Measurements from ENCODE around the gene HMGCR.

DNA sequence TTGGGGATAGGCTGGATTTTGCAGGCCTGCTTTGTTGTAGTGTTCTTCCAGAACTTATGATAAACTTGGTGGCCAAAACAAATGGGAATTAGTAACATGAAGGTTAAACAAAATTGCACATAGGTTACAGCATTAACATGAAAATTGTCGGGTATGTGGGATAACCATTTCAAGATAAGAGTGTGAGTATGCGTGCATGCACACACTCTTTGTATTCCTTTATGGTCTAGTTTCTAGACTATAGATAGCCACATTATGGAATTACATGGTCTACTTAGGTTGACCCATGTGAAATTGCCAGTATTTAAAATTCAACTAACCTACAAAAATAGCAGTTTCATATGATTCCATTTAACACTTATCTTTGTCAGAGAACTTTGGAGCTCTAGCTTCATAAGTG lies 1.4 kb downstream of the HMGCR start:
- TF ChIP-seq CTCF (conservative IDR thresholded peaks at IDR 0.05; ENCODE audit: low read depth in 2 of 2) (no peak), EZH2 (IDR thresholded peaks at IDR 0.05; ENCODE audit: low read depth, unreplicated experiment) (no peak), ZNF331 (CRISPR knock-in tag; IDR thresholded peaks at IDR 0.05; ENCODE audit: low read depth) (no peak)
- TF ChIP-seq, protein P1, sequence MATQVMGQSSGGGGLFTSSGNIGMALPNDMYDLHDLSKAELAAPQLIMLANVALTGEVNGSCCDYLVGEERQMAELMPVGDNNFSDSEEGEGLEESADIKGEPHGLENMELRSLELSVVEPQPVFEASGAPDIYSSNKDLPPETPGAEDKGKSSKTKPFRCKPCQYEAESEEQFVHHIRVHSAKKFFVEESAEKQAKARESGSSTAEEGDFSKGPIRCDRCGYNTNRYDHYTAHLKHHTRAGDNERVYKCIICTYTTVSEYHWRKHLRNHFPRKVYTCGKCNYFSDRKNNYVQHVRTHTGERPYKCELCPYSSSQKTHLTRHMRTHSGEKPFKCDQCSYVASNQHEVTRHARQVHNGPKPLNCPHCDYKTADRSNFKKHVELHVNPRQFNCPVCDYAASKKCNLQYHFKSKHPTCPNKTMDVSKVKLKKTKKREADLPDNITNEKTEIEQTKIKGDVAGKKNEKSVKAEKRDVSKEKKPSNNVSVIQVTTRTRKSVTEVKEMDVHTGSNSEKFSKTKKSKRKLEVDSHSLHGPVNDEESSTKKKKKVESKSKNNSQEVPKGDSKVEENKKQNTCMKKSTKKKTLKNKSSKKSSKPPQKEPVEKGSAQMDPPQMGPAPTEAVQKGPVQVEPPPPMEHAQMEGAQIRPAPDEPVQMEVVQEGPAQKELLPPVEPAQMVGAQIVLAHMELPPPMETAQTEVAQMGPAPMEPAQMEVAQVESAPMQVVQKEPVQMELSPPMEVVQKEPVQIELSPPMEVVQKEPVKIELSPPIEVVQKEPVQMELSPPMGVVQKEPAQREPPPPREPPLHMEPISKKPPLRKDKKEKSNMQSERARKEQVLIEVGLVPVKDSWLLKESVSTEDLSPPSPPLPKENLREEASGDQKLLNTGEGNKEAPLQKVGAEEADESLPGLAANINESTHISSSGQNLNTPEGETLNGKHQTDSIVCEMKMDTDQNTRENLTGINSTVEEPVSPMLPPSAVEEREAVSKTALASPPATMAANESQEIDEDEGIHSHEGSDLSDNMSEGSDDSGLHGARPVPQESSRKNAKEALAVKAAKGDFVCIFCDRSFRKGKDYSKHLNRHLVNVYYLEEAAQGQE (IDR thresholded peaks at IDR 0.05; ENCODE audit: unreplicated experiment): no peak

All from GM23338 (cell line).